ENCODE measurements around the gene ATP2A3. TPM values are rescaled to one million over a fixed set of nuclear protein-coding genes. Genes with fewer than 3 reads are reported as not detected.
A peak's percentile ranks its signal among the peaks of the same experiment; 100 is the strongest.

ATP2A3 gene
- total RNA-seq, 1 donor from 2014 or later = 44.4 TPM

GRCh38 chr17:3921502-3922319 is 42.5 kb downstream of the ATP2A3 start:
- Histone ChIP-seq H3K27me3 (no peaks in the 10 kb centered on the region), H3K4me1 (peaks cover 10% of the 10 kb centered on the region), H3K36me3 (no peaks in the 10 kb centered on the region), H3K4me3 (no peak overlapping the region), H3K9me3 (no peaks in the 10 kb centered on the region), H3K27ac (no peak overlapping the region)
- ATAC-seq (no peak), DNase-seq (no peak)
- intact Hi-C loops (cut with DNase I) = no loop called here
- no peak for TF ChIP-seq CTCF (IDR thresholded peaks at IDR 0.05)

GRCh38 chr17:3921006-3921405 is 43.2 kb downstream of the ATP2A3 start:
- no peaks in the 10 kb centered on the region for H3K27me3 ChIP-seq
- no peak for DNase-seq
- no peaks in the 10 kb centered on the region for H3K9me3 ChIP-seq
- TF ChIP-seq CTCF (IDR thresholded peaks at IDR 0.05) = no peak
- intact Hi-C loops (cut with DNase I) = no loop called here
- H3K27ac ChIP-seq = no peak overlapping the region
- peaks cover 17% of the 10 kb centered on the region for H3K4me1 ChIP-seq
- ATAC-seq = no peak
- no peak overlapping the region for H3K4me3 ChIP-seq
- no peaks in the 10 kb centered on the region for H3K36me3 ChIP-seq

DNA sequence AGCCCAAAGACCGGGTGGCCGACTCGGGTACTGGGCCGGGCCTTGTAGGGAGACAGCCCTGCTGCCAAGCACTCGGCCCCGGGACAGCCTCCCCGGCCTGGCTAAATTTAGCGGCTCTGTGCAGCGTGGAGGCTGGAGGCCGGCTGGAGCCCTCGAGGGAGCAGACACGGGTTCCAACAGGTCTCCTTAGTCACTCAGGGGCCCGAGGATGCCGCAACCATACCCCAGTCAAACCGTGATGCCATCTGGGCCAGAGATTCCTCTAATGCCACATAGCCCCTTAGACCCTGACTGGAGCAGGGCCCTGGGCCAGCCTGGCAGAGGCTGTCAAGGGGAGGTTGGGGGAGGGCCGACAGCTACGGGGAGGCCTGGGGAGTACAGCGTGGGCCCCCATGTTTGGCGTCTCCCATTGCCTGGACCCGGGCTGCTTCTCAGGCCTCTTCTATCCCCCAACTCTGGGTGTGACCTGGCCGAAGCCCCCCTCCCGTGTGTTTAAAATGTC is 45.1 kb downstream of the ATP2A3 start:
- no peak for ATAC-seq
- Histone ChIP-seq H3K27me3 (no peaks in the 10 kb centered on the region), H3K4me3 (no peak overlapping the region), H3K4me1 (peaks cover 21% of the 10 kb centered on the region), H3K9me3 (no peaks in the 10 kb centered on the region), H3K36me3 (no peaks in the 10 kb centered on the region), H3K27ac (no peak overlapping the region)
- no peak for DNase-seq
- no peak for TF ChIP-seq CTCF (IDR thresholded peaks at IDR 0.05)
- intact Hi-C loops (cut with DNase I) = no loop called here

- no peak for TF ChIP-seq CTCF (IDR thresholded peaks at IDR 0.05)
- intact Hi-C loops (cut with DNase I) = no loop called here
- H3K4me3 ChIP-seq = no peak overlapping the region
- H3K27me3 ChIP-seq = no peaks in the 10 kb centered on the region
- H3K4me1 ChIP-seq = peaks cover 28% of the 10 kb centered on the region
- H3K36me3 ChIP-seq = no peaks in the 10 kb centered on the region
- ATAC-seq (no peak), DNase-seq (no peak)
- H3K9me3 ChIP-seq = no peaks in the 10 kb centered on the region
- peak overlapping the region; percentile 44 for H3K27ac ChIP-seq
These were observed 45.7 kb downstream of the ATP2A3 start for GRCh38 chr17:3918372-3919122.

DNA sequence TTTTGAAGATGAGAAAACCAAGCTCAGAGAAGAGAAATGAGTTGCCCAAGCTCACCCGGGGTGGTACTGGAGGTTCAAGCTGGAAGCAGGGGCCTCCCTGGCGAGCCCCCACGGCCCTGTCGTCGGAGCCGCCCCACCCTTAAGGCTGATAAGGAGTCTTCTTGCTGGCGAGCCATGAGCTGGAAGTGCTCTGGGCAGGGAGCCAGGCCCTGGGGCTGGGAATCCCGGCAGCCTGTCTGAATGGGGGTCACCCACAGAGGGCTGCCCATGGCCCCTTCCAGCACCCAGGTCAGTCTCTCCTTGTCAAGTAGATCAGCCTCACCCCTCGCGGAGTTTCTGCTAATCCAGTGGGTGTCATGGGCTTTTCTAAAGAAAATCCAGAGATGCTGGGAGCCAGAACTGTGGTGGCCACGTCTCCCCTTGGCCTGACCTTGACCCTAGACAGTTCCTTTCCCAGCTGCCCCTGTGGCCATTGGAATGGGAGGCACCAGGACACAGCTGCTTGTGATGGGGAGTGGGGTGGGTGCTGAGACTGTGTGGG is 46.8 kb downstream of the ATP2A3 start:
- Histone ChIP-seq H3K36me3 (no peaks in the 10 kb centered on the region), H3K4me1 (peaks cover 31% of the 10 kb centered on the region), H3K27me3 (no peaks in the 10 kb centered on the region), H3K4me3 (no peak overlapping the region), H3K9me3 (no peaks in the 10 kb centered on the region), H3K27ac (peak overlapping the region; percentile 65)
- DNase-seq (peak; percentile 77), ATAC-seq (no peak)
- TF ChIP-seq CTCF (IDR thresholded peaks at IDR 0.05) = no peak
- intact Hi-C loops (cut with DNase I) = no loop called here
